ENCODE data around the gene SHROOM3.

The SHROOM3 gene

DNA sequence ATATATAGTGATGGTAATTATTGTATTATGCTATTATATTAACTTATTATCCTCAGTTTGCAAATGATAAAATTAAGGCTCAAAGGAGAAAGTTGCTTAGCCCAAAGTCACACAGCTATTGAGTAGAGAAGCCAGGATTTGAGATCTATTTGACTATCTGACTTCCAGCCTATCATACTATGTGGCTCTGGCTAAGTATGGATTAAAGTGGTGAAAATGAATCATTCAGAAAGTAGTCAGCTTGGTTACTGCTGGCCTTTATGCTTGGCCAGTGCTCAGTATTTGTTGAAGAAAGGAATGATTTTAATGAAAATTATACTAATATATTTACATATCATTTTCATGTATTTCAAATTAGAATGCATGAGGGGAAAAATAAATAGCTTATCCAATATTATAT, 219.8 kb downstream of the SHROOM3 start:
- no peaks in the 10 kb centered on the region for H3K36me3 Mint-ChIP-seq (ENCODE audit: low read depth)
- H3K4me1 Mint-ChIP-seq (ENCODE audit: low read depth): peaks cover 5% of the 10 kb centered on the region
- no peak overlapping the region for H3K27ac Mint-ChIP-seq
- H3K9me3 Mint-ChIP-seq: peaks cover 4% of the 10 kb centered on the region
- no peak for DNase-seq
- no peak overlapping the region for H3K4me3 Mint-ChIP-seq
- peaks cover 8% of the 10 kb centered on the region for H3K27me3 Mint-ChIP-seq

- Mint-ChIP-seq H3K27me3 (peaks cover 3% of the 10 kb centered on the region), H3K4me3 (no peak overlapping the region), H3K4me1 (ENCODE audit: low read depth) (peaks cover 5% of the 10 kb centered on the region), H3K27ac (no peak overlapping the region), H3K36me3 (ENCODE audit: low read depth) (no peaks in the 10 kb centered on the region), H3K9me3 (no peaks in the 10 kb centered on the region)
- no peak for DNase-seq
Measured at GRCh38 chr4:76655566-76656479, 220.8 kb downstream of the SHROOM3 start.

GRCh38 chr4:76657443-76657842, 222.4 kb downstream of the SHROOM3 start:
- Mint-ChIP-seq H3K4me1 (ENCODE audit: low read depth) (peaks cover 5% of the 10 kb centered on the region), H3K27ac (no peak overlapping the region), H3K36me3 (ENCODE audit: low read depth) (no peaks in the 10 kb centered on the region), H3K9me3 (no peaks in the 10 kb centered on the region), H3K27me3 (peaks cover 5% of the 10 kb centered on the region), H3K4me3 (no peak overlapping the region)
- DNase-seq: no peak

GRCh38 chr4:76658231-76659102, 223.4 kb downstream of the SHROOM3 start:
- H3K27me3 Mint-ChIP-seq: peaks cover 5% of the 10 kb centered on the region
- H3K27ac Mint-ChIP-seq: no peak overlapping the region
- no peaks in the 10 kb centered on the region for H3K36me3 Mint-ChIP-seq (ENCODE audit: low read depth)
- no peak overlapping the region for H3K4me3 Mint-ChIP-seq
- H3K4me1 Mint-ChIP-seq (ENCODE audit: low read depth): peaks cover 5% of the 10 kb centered on the region
- DNase-seq: no peak
- H3K9me3 Mint-ChIP-seq: no peaks in the 10 kb centered on the region

DNA sequence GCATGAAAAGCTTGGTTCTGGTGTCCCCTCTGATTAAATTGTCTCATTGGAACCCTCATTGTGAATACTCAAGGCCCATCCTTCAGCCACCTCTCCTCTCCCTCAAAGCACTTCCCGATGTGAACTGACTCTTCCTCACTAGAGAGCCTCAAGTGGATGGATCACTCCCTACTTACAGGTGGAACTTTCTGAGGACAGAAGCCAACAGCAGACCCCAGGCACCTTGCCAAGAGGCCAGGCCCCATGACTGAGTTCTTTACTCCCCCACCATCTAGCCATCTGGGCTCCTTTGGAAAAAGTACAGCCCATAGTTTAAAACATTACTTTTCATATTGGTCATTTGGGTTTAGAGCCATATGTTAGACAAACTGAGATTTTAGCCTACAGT, 224.1 kb downstream of the SHROOM3 start:
- Mint-ChIP-seq H3K36me3 (ENCODE audit: low read depth) (no peaks in the 10 kb centered on the region), H3K9me3 (no peaks in the 10 kb centered on the region), H3K4me1 (ENCODE audit: low read depth) (peaks cover 5% of the 10 kb centered on the region), H3K27ac (no peak overlapping the region), H3K27me3 (peaks cover 5% of the 10 kb centered on the region), H3K4me3 (no peak overlapping the region)
- no peak for DNase-seq

- no peak for DNase-seq
- Mint-ChIP-seq H3K36me3 (ENCODE audit: low read depth) (no peaks in the 10 kb centered on the region), H3K27me3 (peaks cover 5% of the 10 kb centered on the region), H3K4me1 (ENCODE audit: low read depth) (peaks cover 7% of the 10 kb centered on the region), H3K9me3 (no peaks in the 10 kb centered on the region), H3K4me3 (no peak overlapping the region), H3K27ac (no peak overlapping the region)
Measured at GRCh38 chr4:76663824-76664223, 228.8 kb downstream of the SHROOM3 start.

GRCh38 chr4:76665153-76665552, 230.1 kb downstream of the SHROOM3 start:
- Mint-ChIP-seq H3K9me3 (no peaks in the 10 kb centered on the region), H3K27ac (no peak overlapping the region), H3K4me3 (no peak overlapping the region), H3K4me1 (ENCODE audit: low read depth) (peaks cover 4% of the 10 kb centered on the region), H3K36me3 (ENCODE audit: low read depth) (no peaks in the 10 kb centered on the region), H3K27me3 (peaks cover 5% of the 10 kb centered on the region)
- DNase-seq: no peak

DNA sequence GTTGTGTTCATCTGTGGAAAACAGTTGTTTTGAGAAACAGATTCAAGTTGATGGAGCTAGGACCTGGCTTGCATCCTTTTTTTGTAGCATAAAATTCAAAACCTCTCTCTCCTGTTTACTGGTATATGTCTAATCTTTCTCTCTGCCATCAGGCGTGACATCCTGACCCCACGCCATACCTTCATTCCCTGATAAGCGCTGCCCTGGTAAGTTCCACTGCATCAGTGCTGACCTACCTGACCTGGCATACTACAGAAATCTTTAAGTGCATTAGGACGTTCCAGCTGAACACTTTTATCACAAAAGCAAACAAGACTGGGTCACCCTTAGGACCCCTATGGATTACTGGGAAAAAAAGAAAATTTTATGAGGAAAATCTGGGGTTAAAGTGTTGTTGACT, 230.7 kb downstream of the SHROOM3 start:
- Mint-ChIP-seq H3K36me3 (ENCODE audit: low read depth) (no peaks in the 10 kb centered on the region), H3K27me3 (peaks cover 5% of the 10 kb centered on the region), H3K4me3 (no peak overlapping the region), H3K9me3 (no peaks in the 10 kb centered on the region), H3K27ac (no peak overlapping the region), H3K4me1 (ENCODE audit: low read depth) (peaks cover 4% of the 10 kb centered on the region)
- DNase-seq: no peak

GRCh38 chr4:76666944-76667532, 232.0 kb downstream of the SHROOM3 start:
- no peaks in the 10 kb centered on the region for H3K36me3 Mint-ChIP-seq (ENCODE audit: low read depth)

GRCh38 chr4:76670631-76671030, 235.6 kb downstream of the SHROOM3 start:
- Mint-ChIP-seq H3K36me3 (ENCODE audit: low read depth) (no peaks in the 10 kb centered on the region), H3K27me3 (peaks cover 17% of the 10 kb centered on the region), H3K4me3 (no peak overlapping the region), H3K27ac (no peak overlapping the region), H3K4me1 (ENCODE audit: low read depth) (peaks cover 4% of the 10 kb centered on the region), H3K9me3 (no peaks in the 10 kb centered on the region)
- DNase-seq: no peak

More at GRCh38 chr4:76666944-76667532, 232.0 kb downstream of the SHROOM3 start:
- H3K9me3 Mint-ChIP-seq: no peaks in the 10 kb centered on the region
- DNase-seq: no peak
- no peak overlapping the region for H3K4me3 Mint-ChIP-seq
- H3K27me3 Mint-ChIP-seq: peaks cover 11% of the 10 kb centered on the region
- H3K27ac Mint-ChIP-seq: no peak overlapping the region
- peaks cover 4% of the 10 kb centered on the region for H3K4me1 Mint-ChIP-seq (ENCODE audit: low read depth)

- Mint-ChIP-seq H3K27ac (no peak overlapping the region), H3K4me1 (ENCODE audit: low read depth) (no peaks in the 10 kb centered on the region), H3K9me3 (no peaks in the 10 kb centered on the region), H3K27me3 (peaks cover 21% of the 10 kb centered on the region), H3K36me3 (ENCODE audit: low read depth) (no peaks in the 10 kb centered on the region), H3K4me3 (no peak overlapping the region)
- no peak for DNase-seq
Measured at GRCh38 chr4:76673362-76673761, 238.3 kb downstream of the SHROOM3 start.

DNA sequence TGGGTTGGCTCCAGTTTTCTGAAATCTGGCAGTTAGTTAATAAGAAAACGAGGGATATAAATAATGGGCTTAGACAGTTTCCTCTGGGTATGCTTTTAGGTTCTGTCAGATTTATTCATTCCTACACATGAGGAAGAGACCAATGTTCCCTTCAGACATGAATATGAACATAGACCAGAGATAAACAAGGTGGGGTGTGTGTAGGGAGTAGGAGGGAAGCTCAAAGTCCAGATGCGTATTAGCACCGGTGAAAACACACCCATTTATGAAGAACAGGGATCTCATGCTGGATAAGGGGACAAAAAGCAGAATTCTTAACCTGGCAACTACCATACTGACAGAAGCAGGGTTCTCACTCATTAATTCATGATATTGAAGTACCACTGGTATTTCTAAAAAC, 240.0 kb downstream of the SHROOM3 start:
- no peak overlapping the region for H3K27ac Mint-ChIP-seq
- peaks cover 21% of the 10 kb centered on the region for H3K27me3 Mint-ChIP-seq
- no peaks in the 10 kb centered on the region for H3K36me3 Mint-ChIP-seq (ENCODE audit: low read depth)
- H3K4me3 Mint-ChIP-seq: no peak overlapping the region
- H3K4me1 Mint-ChIP-seq (ENCODE audit: low read depth): no peaks in the 10 kb centered on the region
- no peak for DNase-seq
- H3K9me3 Mint-ChIP-seq: no peaks in the 10 kb centered on the region

GRCh38 chr4:76677571-76678326, 242.7 kb downstream of the SHROOM3 start:
- no peak for DNase-seq
- H3K27ac Mint-ChIP-seq: no peak overlapping the region
- H3K36me3 Mint-ChIP-seq (ENCODE audit: low read depth): no peaks in the 10 kb centered on the region
- H3K4me1 Mint-ChIP-seq (ENCODE audit: low read depth): no peaks in the 10 kb centered on the region
- no peak overlapping the region for H3K4me3 Mint-ChIP-seq
- H3K27me3 Mint-ChIP-seq: peaks cover 25% of the 10 kb centered on the region
- no peaks in the 10 kb centered on the region for H3K9me3 Mint-ChIP-seq

- H3K9me3 Mint-ChIP-seq: no peaks in the 10 kb centered on the region
- H3K4me1 Mint-ChIP-seq (ENCODE audit: low read depth): no peaks in the 10 kb centered on the region
- DNase-seq: no peak
- H3K27me3 Mint-ChIP-seq: peaks cover 34% of the 10 kb centered on the region
- H3K4me3 Mint-ChIP-seq: no peak overlapping the region
- no peak overlapping the region for H3K27ac Mint-ChIP-seq
- H3K36me3 Mint-ChIP-seq (ENCODE audit: low read depth): no peaks in the 10 kb centered on the region
Measured at GRCh38 chr4:76679691-76680090, 244.7 kb downstream of the SHROOM3 start.

Data from activated T-cell treated with anti-CD3 and anti-CD28 coated beads, Interleukin-2, amount 50 U/mL, for 24 hours (primary cell).